ENCODE results near the gene C1QB. TPM values are rescaled to one million over a fixed set of nuclear protein-coding genes. Genes with fewer than 3 reads are reported as not detected.
A peak's percentile ranks its signal among the peaks of the same experiment; 100 is the strongest.

C1QB gene
- total RNA-seq (2014; rRNA removed; shearing (Covaris generic)) = not detected in 2 replicates

DNA sequence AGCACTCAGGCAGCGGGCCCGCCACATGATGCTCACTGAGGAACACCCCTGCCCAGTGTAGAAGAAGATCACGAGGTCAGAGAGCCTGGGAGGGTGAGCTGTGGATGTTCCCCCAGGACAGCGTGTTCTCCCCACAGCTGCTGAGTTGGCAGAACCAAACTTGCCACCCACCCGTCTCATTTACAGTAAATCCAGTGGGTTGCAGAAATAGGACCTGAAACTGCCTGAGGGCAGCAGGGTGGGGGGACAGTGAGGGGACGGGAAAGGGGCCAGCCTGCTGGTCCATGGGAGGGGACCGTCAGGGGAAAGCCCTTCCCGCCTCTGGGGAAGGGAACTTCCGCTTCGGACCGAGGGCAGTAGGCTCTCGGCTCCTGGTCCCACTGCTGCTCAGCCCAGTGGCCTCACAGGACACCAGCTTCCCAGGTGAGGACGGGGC, at the start of gene C1QB:
Gene C1QB, plus strand, starts transcription at position 356 of the 436 bp plus-strand sequence. CDS start 6,227 bp downstream, outside the sequence.
- DNase-seq (ENCODE audit: low spot score) = no peak

DNA sequence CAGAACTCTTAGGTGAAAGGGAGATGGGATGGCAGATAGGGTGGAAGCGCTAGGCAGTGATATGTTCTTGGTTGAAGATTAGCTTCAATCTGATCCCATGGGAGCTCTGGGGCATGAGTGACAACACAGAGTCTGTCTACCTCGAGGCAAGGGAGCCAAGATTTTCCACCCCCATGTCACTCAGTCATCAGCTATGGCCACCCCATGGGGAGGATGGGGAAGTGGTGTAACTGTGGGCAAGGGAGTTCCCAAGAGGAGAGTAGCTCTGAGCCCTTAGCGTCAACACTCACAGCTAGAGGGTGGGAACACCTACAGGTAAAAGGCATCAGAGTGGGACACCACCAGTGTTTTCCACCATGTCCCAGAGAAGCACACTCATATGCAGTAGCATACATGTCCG, 46.9 kb upstream of the C1QB start:
- DNase-seq (ENCODE audit: low spot score) = no peak

DNA sequence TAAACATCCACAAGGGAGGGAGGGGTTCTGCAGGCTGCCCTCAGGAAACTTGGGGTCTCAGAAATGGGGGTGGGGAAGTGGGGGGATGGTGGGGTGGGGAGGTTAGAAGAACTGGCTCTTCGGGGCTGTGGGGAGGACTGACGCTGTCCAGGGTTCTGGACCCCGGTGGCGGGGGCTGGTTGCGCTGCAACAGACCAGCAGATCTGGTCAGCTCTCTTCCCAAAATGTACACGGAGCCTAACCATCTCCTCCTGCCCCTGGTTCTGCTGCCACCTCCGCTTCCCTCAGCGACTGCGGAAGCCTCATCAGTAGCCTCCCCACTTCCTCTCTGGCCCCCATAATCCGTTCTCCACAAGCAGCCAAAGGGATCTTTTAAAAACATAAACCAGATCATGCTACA, 45.9 kb upstream of the C1QB start:
- DNase-seq (ENCODE audit: low spot score) = no peak

GRCh38 chr1:22608361-22608760, 44.7 kb upstream of the C1QB start:
- DNase-seq (ENCODE audit: low spot score) = no peak

GRCh38 chr1:22609291-22609690, 43.7 kb upstream of the C1QB start:
- DNase-seq (ENCODE audit: low spot score) = no peak

DNA sequence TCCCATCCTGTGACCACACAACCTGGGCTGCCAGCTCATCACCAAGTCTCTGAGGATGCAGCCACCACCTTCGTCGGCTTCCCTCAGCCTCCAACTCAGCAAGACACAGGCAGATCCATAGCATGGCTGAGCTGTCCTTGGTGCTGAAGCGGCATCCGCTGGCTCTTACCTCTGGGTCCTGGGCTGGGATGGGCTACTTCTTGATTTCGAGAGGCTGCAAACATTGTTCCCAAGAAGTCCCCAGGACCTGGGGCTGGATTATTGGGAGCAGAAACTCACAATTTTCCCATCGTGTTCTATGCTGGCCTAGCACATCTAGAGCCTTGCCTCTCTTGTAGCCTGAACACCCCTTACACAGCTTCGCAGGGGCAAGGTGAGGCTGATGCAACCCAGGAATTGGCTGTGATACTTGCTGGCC, 41.5 kb upstream of the C1QB start:
- peak; percentile 46 for DNase-seq (ENCODE audit: low spot score)

- no peak for DNase-seq (ENCODE audit: low spot score)
Measured at GRCh38 chr1:22612671-22613571, 40.1 kb upstream of the C1QB start.

- DNase-seq (ENCODE audit: low spot score) = no peak
Measured at GRCh38 chr1:22613572-22613918, 39.5 kb upstream of the C1QB start.

- DNase-seq (ENCODE audit: low spot score) = no peak
Measured at GRCh38 chr1:22613951-22614350, 39.1 kb upstream of the C1QB start.

- DNase-seq (ENCODE audit: low spot score) = no peak
Measured at GRCh38 chr1:22615886-22616285, 37.1 kb upstream of the C1QB start.

DNA sequence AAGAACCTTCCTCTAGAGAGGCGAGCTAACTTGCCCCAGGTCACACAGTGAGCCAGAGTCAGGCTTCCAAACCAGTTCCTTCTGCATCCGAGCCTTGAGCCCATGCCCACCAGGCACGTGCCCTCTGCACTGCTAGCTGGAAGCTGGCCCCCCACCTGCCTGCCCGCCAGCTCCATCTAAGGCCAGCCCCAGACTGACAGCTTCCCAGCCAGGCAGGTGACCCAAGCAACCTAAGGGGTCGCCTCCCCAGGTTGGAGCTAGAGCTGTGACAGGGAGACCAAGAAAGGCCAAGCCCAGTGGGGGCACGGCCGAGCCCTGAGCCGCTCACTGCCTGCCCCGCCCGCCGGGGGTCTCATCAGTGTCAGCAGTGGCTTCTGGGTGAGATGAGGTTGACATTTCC, 36.5 kb upstream of the C1QB start:
- no peak for DNase-seq (ENCODE audit: low spot score)

DNA sequence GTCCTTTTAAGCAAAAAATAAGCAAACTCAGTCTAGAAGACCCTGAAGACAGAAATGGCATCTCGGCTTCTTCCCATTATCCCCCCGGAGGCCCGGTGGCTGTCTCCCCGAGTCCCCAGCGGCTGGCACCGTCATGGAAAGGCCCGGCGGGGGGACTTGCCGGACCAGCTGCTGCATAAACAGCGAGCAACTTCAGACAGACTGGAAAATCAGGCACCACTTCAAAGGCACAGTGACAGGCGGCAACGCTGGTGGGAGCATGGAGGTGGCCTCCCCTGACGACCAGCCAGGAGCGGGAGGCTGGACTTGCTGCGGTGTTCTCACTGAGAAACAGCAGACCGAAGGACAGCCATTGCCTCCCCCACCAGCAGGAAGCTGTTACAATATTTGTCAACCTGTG, 35.0 kb upstream of the C1QB start:
- DNase-seq (ENCODE audit: low spot score) = no peak

GRCh38 chr1:22619252-22619651, 33.8 kb upstream of the C1QB start:
- DNase-seq (ENCODE audit: low spot score) = peak; percentile 16

DNA sequence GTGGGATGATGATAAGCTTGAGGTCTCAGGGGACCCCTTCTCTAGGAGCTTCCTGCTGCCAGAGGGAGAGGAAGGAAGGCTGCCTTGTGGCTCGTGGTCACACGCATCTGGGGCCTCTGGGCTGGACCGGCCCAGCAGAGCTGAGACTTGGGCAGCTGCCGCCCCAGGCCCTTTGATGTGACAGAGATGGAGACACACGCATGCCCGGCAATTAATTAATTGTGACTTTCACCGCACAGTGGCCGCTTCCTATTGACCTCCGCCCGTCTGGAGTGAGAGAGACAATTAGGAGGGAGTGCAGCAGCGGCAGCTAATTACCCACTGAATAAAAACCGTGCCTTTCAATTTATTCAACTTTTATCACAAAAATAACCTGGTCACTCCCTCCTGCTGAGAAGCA, 33.2 kb upstream of the C1QB start:
- no peak for DNase-seq (ENCODE audit: low spot score)

DNA sequence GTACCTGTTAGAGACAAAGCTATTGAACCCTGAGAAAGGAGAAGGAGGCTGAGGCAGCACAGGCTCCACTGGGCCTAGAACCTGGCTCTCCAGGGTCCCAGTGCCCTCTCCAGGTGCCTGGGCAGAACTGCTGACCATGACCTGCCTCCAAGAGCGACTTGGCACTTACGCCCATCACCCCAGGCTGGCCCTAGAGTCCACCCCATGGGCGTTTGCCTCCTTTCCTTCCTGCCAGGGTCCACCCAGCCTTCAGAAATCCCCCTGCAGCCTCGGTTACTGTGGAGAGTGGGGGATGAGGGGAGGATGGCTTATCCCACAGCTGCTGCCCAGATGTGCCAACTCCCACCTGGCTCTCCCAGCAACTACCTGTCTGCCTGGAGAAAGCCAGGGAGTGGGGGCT, 31.3 kb upstream of the C1QB start:
- no peak for DNase-seq (ENCODE audit: low spot score)

GRCh38 chr1:22625262-22625925, 27.6 kb upstream of the C1QB start:
- no peak for DNase-seq (ENCODE audit: low spot score)

GRCh38 chr1:22626237-22627157, 26.5 kb upstream of the C1QB start:
- no peak for DNase-seq (ENCODE audit: low spot score)

- DNase-seq (ENCODE audit: low spot score) = no peak
Measured at GRCh38 chr1:22627331-22627730, 25.7 kb upstream of the C1QB start.

GRCh38 chr1:22628698-22629444, 24.2 kb upstream of the C1QB start:
- DNase-seq (ENCODE audit: low spot score) = no peak

DNA sequence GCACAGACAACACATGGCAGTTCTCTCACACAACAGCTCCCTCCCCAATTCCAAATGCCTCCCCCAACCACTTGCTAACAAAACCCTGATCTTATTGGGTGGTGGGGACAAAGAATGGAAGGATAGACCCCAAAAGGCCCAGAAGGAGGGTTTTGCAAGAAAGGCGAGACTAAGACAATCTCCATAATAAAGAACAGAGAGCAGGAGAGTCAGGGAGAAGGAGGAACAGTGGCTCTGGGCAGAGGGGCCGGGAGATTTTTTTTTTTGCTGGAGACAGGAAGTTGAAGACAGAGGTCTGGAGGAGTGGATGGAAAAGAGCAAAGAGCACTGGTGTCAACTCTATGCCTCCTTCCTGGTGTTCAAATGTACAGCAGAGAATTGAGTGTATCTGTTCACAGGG, 23.1 kb upstream of the C1QB start:
- no peak for DNase-seq (ENCODE audit: low spot score)

GRCh38 chr1:22633697-22634463, 19.2 kb upstream of the C1QB start:
- no peak for DNase-seq (ENCODE audit: low spot score)
